ENCODE data around the gene RBM19.

GRCh38 chr12:113971392-113971791 lies 5.3 kb upstream of the RBM19 start:
- TF ChIP-seq SUZ12 (IDR thresholded peaks at IDR 0.05) = no peak
- TF ChIP-seq FOXA1 (IDR thresholded peaks at IDR 0.05) = no peak
- no peak for TF ChIP-seq TARDBP (IDR thresholded peaks at IDR 0.05)
- no peak for TF ChIP-seq PKNOX1 (IDR thresholded peaks at IDR 0.05)
- TF ChIP-seq FOXK2 (IDR thresholded peaks at IDR 0.05) = no peak
- TF ChIP-seq FOXM1 (IDR thresholded peaks at IDR 0.05; ENCODE audit: borderline replicate concordance) = no peak
- no peak for TF ChIP-seq LEF1 (IDR thresholded peaks at IDR 0.05; ENCODE audit: borderline replicate concordance)
